Spleen (tissue), 11 donors: ENCODE results near the gene PIK3C2G. TPM values are rescaled to one million over a fixed set of nuclear protein-coding genes. Genes with fewer than 3 reads are reported as not detected.

Experiments
- DNase-seq: peaks from one replicate; pipeline ENCODE4 v3.0.0-alpha.2; 2020
- H3K27ac ChIP-seq, 8 donors: fragments of 200-600 bp; sonication (generic) in 7 of 8; 1 replicate in 4 of 8; 2 replicates in 4 of 8; pipeline versions ENCODE4 v1.5.0 to v1.8.0; 2016 to 2021; ENCODE audit warnings: inconsistent platforms in 4 of 8, mild to moderate bottlenecking in 4 of 8, moderate library complexity in 1 of 8
- H3K27me3 ChIP-seq, 7 donors: fragments of 200-600 bp; sonication (generic) in 6 of 7; replicated peaks in 1 of 7; 1 replicate in 4 of 7; 2 replicates in 3 of 7; pipeline versions ENCODE4 v1.5.0 to v1.8.0; 2016 to 2021; ENCODE audit warnings: inconsistent platforms in 3 of 7, mild to moderate bottlenecking in 1 of 7
- H3K36me3 ChIP-seq, 6 donors: fragments of 200-600 bp; sonication (generic) in 5 of 6; 1 replicate in 4 of 6; 2 replicates in 2 of 6; pipeline versions ENCODE4 v1.5.0 to v1.8.0; 2016 to 2021; ENCODE audit warnings: inconsistent platforms in 2 of 6
- H3K4me1 ChIP-seq, 6 donors: fragments of 200-600 bp; sonication (generic) in 5 of 6; 1 replicate in 3 of 6; 2 replicates in 3 of 6; pipeline versions ENCODE4 v1.5.0 to v1.8.0; 2016 to 2021; ENCODE audit warnings: inconsistent platforms in 3 of 6
- H3K4me3 ChIP-seq, 8 donors: fragments of 200-600 bp; sonication (generic) in 7 of 8; 1 replicate in 4 of 8; 2 replicates in 4 of 8; pipeline versions ENCODE4 v1.5.0 to v1.8.0; 2016 to 2021; ENCODE audit warnings: inconsistent platforms in 4 of 8, mild to moderate bottlenecking in 4 of 8, moderate library complexity in 2 of 8
- H3K9me3 ChIP-seq, 8 donors: fragments of 200-600 bp; sonication (generic) in 7 of 8; 1 replicate in 4 of 8; 2 replicates in 4 of 8; pipeline versions ENCODE4 v1.5.0 to v1.8.0; 2016 to 2021; ENCODE audit warnings: inconsistent platforms in 4 of 8
- CTCF ChIP-seq, 11 experiments: fragments of 200-600 bp in 7 of 11; fragments of 450-650 bp in 4 of 11; sonication (generic) in 4 of 11; IDR thresholded peaks in 8 of 11; conservative IDR thresholded peaks in 3 of 11; 1 replicate in 7 of 11; 2 replicates in 4 of 11; pipeline versions ENCODE4 v1.4.0 to v1.8.0; 2016 to 2021; ENCODE audit warnings: antibody characterized with exemption in 11 of 11, inconsistent platforms in 4 of 11, mild to moderate bottlenecking in 1 of 11
- POLR2A ChIP-seq, 3 donors: fragments of 450-650 bp; IDR thresholded peaks; one replicate each; pipeline ENCODE4 v1.5.1; 2017; ENCODE audit warnings: antibody characterized with exemption in 3 of 3, mild to moderate bottlenecking in 1 of 3
- POLR2AphosphoS5 ChIP-seq, 3 donors: sonication (generic); formaldehyde crosslinking; IDR thresholded peaks; one replicate each; pipeline ENCODE4 v1.5.1; 2017; ENCODE audit warnings: antibody characterized with exemption in 3 of 3
- WGBS, 5 donors: extraction: QIAGEN DNeasy Blood & Tissue Kit in 3 of 5; methylation state at CpG; one replicate each; pipeline versions ENCODE4 v1.1.5 to v1.1.7; 2013 to 2018; 5-methylcytosine and 5-hydroxymethylcytosine counted together
- intact Hi-C: fragments of 100-400 bp; cut with DNase I; formaldehyde crosslinking; loops from one replicate; pipeline ENCODE4 v1.15.0; 2023; ENCODE audit warnings: low total_unique reads
- polyA plus RNA-seq, 3 donors: library from polyadenylated mRNA; stranded (reverse); fragments of 200-250 nt; gene quantifications; one replicate each; pipeline ENCODE4 v1.2.1, GENCODE V29; 2013
- total RNA-seq, 7 donors: library from RNA; depleted of rRNA in 3 of 7; stranded (reverse); fragments of >200 nt in 3 of 7; fragmentation: NEBNext Ultra II Directional in 4 of 7; extraction: Animal tissue kit (Norgen Biotek cat#: 25700) in 4 of 7; gene quantifications; one replicate each; pipeline versions ENCODE4 v1.1.0 to v1.2.1, GENCODE V29; 2016 to 2021
- donor health status: healthy with polysubstance abuse.
- donor health status: DM: no; HTN: no; CAD: no; lungs with moderate emphysema.
- donor health status: DM: no; HTN: no; CAD: no.
- donor health status: Bipolar disorder and iron deficiency.
- donor health status: healthy.
- donor health status: DM: no; HTN: no; CAD: no.
- donor health status: DM: yes; HTN: yes; CAD: no.

Gene PIK3C2G
- total and polyA plus RNA-seq, 10 donors, result not detected

- no peak for DNase-seq
- intact Hi-C loops, result no loop called here
Measured at GRCh38 chr12:18467620-18468245, 206.4 kb downstream of the PIK3C2G start.

GRCh38 chr12:18468246-18469075 is 207.1 kb downstream of the PIK3C2G start:
- no peak overlapping the region for H3K4me3 ChIP-seq
- H3K9me3 ChIP-seq, result no peaks in the 10 kb centered on the region
- TF ChIP-seq POLR2A (IDR thresholded peaks at IDR 0.05) (no peak), CTCF (IDR thresholded peaks at IDR 0.05 in 8 of 11, conservative IDR thresholded peaks at IDR 0.05 in 3 of 11) (no peak), POLR2AphosphoS5 (IDR thresholded peaks at IDR 0.05) (no peak)
- no peaks in the 10 kb centered on the region for H3K4me1 ChIP-seq
- intact Hi-C loops, result no loop called here
- no peak overlapping the region for H3K27ac ChIP-seq
- no peaks in the 10 kb centered on the region for H3K36me3 ChIP-seq
- 69 to 86% (median 80%) methylated on average over 1 of the region's 1 CpG for WGBS, 5 donors
- no peak for DNase-seq
- no peaks in the 10 kb centered on the region for H3K27me3 ChIP-seq

More at GRCh38 chr12:18467620-18468245, 206.4 kb downstream of the PIK3C2G start:
- H3K27me3 ChIP-seq, result no peaks in the 10 kb centered on the region
- H3K27ac ChIP-seq, result no peak overlapping the region
- H3K4me3 ChIP-seq, result no peak overlapping the region
- H3K9me3 ChIP-seq, result no peaks in the 10 kb centered on the region
- TF ChIP-seq POLR2AphosphoS5 (IDR thresholded peaks at IDR 0.05) (no peak), POLR2A (IDR thresholded peaks at IDR 0.05) (no peak), CTCF (IDR thresholded peaks at IDR 0.05 in 8 of 11, conservative IDR thresholded peaks at IDR 0.05 in 3 of 11) (no peak)
- no peaks in the 10 kb centered on the region for H3K4me1 ChIP-seq
- no peaks in the 10 kb centered on the region for H3K36me3 ChIP-seq

DNA sequence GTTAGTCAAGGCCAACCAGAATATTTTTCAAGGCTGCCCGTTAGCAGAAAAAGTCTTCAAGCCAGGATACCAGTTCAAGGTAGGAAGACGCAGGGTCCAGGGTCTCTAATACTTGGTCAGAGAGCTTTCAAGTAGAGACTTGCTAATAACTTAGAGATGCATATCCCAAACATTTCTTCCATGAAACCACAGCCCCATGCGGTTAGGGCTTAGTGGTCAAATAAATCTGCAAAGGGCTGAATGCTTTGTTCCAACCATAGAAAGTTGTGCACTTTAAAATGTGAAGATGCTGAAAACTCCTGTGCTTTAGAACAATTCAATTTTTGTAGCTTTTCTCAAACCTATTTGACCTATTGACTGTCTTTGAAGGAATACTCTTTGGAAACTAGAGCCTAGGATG is 208.9 kb downstream of the PIK3C2G start:
- no peak for DNase-seq
- Histone ChIP-seq H3K4me1 (no peaks in the 10 kb centered on the region), H3K36me3 (no peaks in the 10 kb centered on the region), H3K9me3 (no peaks in the 10 kb centered on the region), H3K27me3 (no peaks in the 10 kb centered on the region), H3K4me3 (no peak overlapping the region), H3K27ac (no peak overlapping the region)
- intact Hi-C loops, result no loop called here
- WGBS, 5 donors, result 74 to 86% (median 80%) methylated on average over 3 of the region's 3 CpGs
- TF ChIP-seq POLR2A (IDR thresholded peaks at IDR 0.05), result no peak
- TF ChIP-seq POLR2AphosphoS5 (IDR thresholded peaks at IDR 0.05), result no peak
- TF ChIP-seq CTCF (IDR thresholded peaks at IDR 0.05 in 8 of 11, conservative IDR thresholded peaks at IDR 0.05 in 3 of 11), result no peak

- 73 to 80% (median 79%) methylated on average over 3 of the region's 3 CpGs for WGBS, 5 donors
- no peak for DNase-seq
- H3K4me1 ChIP-seq, result no peaks in the 10 kb centered on the region
- no peak overlapping the region for H3K27ac ChIP-seq
- no peaks in the 10 kb centered on the region for H3K9me3 ChIP-seq
- no peaks in the 10 kb centered on the region for H3K36me3 ChIP-seq
- TF ChIP-seq POLR2A (IDR thresholded peaks at IDR 0.05) (no peak), POLR2AphosphoS5 (IDR thresholded peaks at IDR 0.05) (no peak), CTCF (IDR thresholded peaks at IDR 0.05 in 8 of 11, conservative IDR thresholded peaks at IDR 0.05 in 3 of 11) (no peak)
- no peak overlapping the region for H3K4me3 ChIP-seq
- no peaks in the 10 kb centered on the region for H3K27me3 ChIP-seq
- intact Hi-C loops, result no loop called here
Measured at GRCh38 chr12:18472304-18472703, 211.0 kb downstream of the PIK3C2G start.
